Epithelial cell of prostate (primary cell): ENCODE results near the gene PRPF38B.
"Not testable (repeated sequence)": the region's sequence is repeated elsewhere in the genome, so short reads cannot be mapped to it uniquely, and the experiment has no call there.

Source experiments
- DNase-seq: peaks from one replicate; pipeline ENCODE4 v3.0.0-alpha.2; 2011; ENCODE audit warnings: low read depth, low spot score
- H3K27ac ChIP-seq: fragments of 450-650 bp; 2 replicates; pipeline ENCODE4 v1.5.1; 2017; ENCODE audit warnings: mild to moderate bottlenecking

The PRPF38B gene, protein sequence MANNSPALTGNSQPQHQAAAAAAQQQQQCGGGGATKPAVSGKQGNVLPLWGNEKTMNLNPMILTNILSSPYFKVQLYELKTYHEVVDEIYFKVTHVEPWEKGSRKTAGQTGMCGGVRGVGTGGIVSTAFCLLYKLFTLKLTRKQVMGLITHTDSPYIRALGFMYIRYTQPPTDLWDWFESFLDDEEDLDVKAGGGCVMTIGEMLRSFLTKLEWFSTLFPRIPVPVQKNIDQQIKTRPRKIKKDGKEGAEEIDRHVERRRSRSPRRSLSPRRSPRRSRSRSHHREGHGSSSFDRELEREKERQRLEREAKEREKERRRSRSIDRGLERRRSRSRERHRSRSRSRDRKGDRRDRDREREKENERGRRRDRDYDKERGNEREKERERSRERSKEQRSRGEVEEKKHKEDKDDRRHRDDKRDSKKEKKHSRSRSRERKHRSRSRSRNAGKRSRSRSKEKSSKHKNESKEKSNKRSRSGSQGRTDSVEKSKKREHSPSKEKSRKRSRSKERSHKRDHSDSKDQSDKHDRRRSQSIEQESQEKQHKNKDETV

DNA sequence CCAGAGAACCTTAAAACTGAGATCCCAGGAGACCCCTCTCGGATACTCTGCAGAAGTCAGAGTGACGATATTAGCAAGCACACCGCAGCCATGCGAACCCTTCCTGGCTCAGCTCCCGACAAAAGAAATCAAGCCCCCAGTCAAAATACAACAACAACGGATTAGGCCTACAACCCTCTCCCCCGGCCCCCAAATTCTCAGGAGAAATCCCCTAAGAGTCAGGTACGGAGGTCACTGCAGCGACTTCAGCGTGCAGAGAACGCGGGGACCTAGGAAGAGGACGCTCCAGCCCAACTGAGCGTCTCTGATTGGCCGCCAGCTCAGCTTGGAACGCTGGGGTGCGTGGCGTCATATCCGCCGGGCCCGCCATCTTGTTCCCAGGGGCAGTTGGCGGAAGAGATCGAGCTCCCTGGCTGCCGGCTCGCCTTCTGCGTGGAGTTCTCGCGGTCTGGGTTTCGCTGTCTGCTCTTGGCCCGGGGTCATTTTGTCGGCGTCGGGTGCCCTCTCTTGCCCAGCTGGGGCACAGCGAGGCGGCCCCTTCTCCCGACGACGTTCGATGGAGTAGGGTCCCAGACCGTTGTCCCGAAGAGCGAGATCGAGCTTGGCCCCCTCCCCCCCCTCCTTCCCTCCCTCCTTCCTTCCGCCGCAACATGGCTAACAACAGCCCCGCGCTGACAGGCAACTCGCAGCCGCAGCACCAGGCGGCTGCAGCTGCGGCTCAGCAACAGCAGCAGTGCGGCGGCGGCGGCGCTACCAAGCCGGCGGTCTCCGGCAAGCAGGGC, at the start of gene PRPF38B:
TSS of gene PRPF38B (plus strand) at position 369 of the 782 bp plus-strand sequence. CDS start at position 651, 282 bp downstream.
- peak; percentile 40 for DNase-seq

DNA sequence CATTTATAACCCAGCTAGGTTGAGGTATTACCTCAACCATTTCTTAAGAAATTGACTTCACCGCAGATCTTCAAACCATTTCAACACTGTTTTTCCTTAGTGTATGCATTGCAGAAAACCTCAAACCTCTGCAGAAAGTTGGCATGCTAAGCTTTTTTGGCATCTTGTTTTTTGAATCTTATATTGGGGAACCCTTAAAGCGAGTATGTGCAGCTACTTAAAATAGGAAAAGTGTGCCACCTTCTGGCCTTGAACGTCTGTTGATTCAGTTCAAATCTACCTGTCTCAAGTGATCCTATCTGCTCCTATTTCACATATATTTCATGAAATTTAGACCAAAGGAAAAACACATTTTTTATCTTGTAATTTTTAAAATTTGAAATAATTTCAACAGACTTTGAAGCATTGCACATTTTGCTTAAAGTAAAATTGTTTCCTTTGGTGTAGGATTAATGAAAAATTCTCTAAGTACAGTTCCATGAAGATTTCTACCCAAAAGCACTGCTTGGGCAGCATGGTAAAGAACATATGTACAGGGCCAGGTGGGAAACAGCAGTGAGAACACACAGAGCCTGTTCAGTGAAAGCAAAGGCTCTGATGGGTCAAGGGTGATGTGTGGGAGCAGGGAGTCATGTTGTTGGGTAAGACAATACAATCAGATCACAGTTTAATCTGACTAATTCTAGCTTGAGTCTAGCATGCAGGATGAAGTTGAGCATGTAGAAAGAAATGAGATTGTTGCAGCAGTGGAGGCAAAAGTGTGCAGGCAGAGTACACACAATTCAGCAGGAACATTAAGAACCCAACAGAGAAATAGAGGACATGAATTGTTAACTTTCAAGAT, 48.4 kb upstream of the PRPF38B start:
- no peak overlapping the region for H3K27ac ChIP-seq
- DNase-seq: no peak

More for the DNA sequence above, at the start of gene PRPF38B:
- peak within 1 kb of the TSS; percentile 91 for H3K27ac ChIP-seq

DNA sequence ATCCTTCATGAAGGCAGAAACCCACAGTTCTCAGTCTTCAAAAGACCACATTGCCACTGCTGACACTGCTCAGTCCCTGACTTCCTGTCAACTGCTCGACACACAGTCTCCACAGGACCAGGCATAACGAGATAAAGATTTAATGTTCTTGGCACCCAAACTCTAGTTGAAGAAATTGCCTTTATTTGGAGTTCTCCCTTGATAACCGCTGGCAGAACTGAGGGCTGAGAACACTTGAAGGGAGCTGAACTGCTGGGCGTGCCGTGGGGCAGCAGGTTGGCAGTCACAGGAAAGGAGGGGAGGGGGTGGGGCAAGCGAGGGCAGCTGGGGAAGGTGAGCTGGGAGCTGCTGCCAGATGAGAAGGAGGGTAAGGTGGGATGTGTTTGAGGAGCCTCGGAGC, 47.1 kb upstream of the PRPF38B start:
- H3K27ac ChIP-seq: no peak overlapping the region

DNA sequence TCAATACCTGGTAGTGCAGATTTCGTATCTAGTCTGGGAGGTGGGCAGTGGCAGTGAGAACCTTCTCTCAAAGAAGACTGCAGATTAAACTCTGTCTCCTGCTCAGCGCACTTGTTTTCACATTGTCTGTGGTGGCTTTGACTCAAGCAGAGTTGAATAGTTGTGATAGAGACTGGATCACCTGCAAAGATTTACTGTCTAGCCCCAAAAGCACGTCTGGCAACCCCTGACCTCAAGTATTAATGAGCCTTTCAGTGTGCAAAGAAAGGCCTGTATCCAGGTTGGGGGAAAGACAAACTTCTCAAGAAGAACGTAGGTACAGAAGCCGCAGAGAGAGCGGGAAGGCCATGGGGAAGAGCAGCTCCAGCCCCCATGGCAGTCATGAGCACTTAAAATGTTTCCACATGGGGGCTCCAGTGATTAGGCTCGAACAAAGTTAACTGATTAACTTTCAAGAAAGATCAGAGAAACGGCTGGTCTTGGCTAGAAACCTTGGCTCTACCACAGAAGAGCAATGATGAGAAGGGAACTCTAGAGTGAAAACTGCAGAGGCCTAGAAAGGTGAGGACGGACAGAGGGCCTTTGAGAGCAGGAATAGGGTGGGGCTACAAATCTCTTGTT, 46.4 kb upstream of the PRPF38B start:
- H3K27ac ChIP-seq: no peak overlapping the region
- no peak for DNase-seq

More for the DNA sequence above, 47.1 kb upstream of the PRPF38B start:
- DNase-seq: no peak

DNA sequence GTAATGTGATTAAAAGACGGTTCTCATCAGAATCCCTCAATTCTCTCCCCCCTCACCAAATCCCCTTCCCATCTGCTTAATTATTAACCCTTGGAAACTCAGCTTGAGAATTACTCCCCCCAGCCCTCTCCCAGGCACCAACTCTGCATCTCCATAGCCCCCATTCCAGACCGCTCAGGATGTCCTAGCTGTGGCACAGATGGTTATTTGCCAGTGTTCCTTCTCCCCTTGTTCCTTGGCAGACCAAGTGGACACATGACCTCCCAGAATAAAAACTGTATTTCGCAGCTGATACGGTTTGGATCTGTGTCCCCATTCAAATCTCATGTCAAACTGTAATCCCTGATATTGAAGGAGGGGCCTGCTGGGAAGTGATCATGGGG, 45.9 kb upstream of the PRPF38B start:
- no peak overlapping the region for H3K27ac ChIP-seq

DNA sequence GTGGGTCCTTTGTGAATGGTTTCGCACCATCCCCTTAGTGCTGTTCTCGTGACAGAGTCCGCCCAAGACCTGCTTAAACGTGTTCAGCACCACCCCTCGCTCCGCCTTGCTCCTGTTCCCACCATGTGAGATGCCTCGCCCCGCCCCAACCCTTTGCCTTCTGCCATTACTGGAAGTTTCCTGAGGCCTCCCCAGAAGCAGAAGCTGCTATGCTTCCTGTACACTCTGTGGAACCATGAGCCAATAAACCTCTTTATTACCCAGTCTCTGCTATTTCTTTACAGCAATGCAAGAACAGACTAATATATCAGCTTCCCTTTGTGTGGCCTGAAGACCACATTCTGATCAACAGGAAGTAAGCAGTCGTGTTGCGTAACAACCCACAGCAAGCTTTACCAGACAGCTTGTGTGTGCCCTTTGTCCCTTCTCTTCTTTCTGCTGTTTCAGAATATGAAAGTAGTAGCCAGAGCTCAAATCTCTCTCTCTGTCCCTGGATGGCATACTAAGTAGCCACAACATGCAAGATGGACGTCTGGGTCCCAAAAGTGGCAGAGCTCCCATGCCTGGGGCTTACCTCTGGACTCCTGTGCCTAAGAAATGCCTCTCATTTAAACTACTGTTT, 45.4 kb upstream of the PRPF38B start:
- no peak for DNase-seq

More for the DNA sequence above, 45.9 kb upstream of the PRPF38B start:
- DNase-seq: no peak

DNA sequence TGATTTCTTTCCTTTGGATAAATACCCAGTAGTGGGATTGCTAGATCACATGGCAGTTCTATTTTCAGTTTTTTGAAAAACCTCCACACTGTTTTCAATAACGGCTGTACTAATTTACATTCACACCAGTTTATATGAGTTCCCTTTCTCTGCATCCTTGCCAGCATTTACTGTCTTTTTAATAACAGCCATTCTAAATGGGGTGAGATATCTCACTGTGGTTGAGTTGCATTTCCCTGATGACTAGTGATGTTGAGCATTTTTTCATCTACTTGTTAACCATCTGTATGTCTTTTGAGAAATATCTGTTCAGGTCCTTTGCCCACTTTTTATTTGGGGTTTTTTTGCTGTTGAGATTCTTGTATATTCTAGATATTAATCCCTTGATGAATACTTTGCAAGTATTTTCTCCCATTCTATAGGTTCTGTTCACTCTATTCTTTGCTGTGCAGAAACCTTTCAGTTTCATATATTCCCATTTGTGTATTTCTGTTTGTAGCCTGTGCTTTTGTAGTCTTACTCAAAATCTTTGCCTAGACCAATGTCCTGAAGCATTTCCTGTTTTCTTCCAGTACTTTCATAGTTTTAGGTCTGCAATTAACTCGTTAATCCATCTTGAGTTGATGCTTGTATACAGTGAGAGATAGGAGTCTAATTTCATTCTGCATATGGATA, 38.5 kb upstream of the PRPF38B start:
- no peak overlapping the region for H3K27ac ChIP-seq
- DNase-seq: no peak

More for the DNA sequence above, 45.4 kb upstream of the PRPF38B start:
- H3K27ac ChIP-seq: no peak overlapping the region

DNA sequence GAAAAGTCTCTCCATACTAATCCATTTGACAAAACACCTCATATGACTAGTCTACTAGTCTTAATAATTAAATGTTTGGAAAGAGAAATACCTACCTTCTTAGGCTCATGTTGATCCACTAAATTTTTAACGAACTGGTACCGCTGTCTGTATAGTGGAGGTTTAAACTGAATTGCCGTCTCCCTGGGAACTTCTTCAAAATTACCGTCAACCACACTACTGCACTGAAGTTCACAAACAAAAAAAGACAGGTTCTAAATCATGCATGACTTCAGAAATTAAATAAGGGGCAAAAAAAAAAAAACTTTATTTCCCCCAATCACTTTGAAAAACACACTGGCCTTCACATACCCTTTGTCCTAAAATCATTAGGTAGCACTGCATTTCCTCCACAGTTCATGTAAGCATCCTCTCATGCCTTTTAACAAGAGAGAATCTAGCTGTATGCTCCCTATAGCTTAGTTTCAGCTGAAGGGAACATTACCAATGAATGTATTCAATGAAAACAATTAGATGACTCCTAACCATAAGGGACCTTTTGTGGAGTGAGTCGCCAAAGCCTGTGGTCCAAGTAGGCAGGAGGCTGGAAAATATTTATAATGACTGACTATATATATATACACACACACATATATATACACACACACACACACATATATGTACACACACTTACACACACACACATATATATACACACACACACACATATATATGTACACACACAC, 34.6 kb upstream of the PRPF38B start:
- no peak overlapping the region for H3K27ac ChIP-seq
- DNase-seq: no peak

DNA sequence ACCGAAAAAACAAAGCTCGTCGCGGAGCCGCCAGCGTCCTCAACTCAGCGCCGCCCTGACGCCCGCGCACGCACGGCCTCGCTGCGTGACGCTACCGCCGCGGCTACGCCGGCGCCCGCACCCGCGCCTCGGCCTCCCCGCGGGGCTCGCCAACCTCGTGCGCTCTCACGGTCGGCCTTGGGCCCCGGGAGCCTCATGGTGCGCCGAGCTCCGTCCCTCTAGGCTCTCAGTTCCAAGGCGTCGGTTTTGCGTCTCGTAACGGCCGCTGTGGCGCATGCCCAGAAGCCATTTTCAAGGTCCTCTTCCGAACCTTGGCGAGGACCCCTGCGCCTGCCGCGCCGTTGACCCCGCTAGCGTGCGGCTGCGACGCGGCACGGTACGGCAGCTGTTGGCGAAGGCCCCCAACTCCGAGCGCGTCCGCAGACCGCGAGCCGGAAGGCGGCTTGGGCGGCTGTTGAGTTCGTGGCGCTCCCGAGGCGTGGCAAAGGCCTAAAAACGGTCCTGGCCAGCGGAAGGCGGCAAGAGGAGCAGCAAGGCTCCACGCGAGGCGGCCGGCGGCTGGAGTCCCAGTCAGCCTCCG, 31.0 kb upstream of the PRPF38B start, which contains the start of gene HENMT1:
TSS of gene HENMT1 (minus strand) at position 64 of the 580 bp plus-strand sequence. CDS start 1,209 bp downstream, outside the sequence.
- DNase-seq: no peak
- H3K27ac ChIP-seq: peak within 1 kb of the TSS; percentile 31

DNA sequence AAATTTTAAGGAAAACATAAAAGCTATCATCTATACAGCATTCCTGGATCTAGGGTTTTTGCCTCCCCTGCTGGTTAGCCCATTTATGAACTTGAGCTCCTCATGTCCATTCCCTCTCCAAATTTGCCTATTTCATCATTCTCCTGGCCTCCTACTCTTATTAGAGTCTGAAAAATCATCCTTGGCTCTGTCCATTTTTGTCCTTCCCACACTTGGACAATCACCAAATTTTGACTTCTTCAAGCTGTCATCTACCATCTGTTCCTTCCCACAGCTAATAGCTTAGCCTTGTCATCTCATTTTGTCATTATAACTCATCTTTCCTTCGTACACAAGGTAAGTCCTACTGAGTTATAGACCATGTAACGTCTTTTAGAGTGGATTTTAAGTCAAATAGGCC, 29.0 kb upstream of the PRPF38B start:
- H3K27ac ChIP-seq: no peak overlapping the region
- DNase-seq: no peak

DNA sequence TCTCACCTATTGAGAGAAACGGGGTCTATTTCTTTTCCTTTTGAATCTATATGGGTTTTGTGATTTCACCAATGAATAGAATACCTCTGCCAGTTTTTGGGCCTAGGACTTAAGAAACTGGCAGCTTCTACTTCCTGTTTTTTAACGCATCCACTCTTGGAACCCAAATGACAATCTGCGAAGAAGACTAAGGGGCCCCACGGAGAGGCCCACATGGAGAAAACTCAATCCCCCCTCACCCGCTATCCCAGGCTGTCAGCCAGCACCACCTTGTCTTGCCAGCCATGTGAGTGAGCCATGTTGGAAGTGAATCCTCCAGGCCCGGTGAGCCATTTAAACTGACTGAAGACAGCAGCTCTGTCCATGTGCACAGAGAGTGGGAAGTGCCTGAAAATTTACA, 27.6 kb upstream of the PRPF38B start:
- no peak overlapping the region for H3K27ac ChIP-seq
- no peak for DNase-seq

DNA sequence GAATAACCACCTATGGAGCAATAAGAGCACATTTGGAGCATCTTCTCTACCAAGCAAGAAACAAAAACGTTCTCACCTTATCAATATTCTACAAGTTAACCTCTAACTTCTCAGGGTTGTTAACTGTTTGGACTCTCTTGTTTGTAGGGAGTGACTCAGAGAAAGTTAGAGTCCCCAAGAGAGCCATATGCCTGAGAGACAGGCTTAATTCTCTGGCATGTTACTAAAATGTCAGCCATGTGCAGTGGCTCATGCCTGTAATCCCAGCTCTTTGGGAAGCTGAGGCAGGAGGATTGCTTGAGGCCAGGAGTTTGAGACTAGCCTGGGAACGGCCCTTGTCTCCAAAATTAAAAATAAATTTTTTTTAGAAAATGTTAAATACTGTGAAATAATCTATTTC, 27.0 kb upstream of the PRPF38B start:
- H3K27ac ChIP-seq: no peak overlapping the region
- DNase-seq: no peak

DNA sequence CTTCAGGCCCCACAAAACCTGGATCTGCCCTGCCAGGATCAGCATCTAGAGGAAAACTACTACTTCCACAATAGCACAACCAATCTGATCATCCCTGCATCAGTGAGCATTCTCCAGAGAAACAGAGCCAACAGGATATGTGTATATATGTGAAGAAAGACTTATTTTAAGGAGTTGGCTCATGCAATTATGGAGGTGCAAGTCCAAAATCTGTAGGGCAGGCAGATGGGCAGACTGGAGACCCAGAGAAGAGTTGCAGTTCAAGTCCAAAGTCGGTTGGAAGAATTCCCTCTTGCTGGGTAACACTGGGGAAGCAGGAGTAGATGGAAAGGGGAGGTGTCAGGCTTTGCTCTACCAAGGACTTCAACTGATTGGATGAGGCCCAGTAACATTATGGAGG, 26.3 kb upstream of the PRPF38B start:
- H3K27ac ChIP-seq: no peak overlapping the region
- DNase-seq: no peak

DNA sequence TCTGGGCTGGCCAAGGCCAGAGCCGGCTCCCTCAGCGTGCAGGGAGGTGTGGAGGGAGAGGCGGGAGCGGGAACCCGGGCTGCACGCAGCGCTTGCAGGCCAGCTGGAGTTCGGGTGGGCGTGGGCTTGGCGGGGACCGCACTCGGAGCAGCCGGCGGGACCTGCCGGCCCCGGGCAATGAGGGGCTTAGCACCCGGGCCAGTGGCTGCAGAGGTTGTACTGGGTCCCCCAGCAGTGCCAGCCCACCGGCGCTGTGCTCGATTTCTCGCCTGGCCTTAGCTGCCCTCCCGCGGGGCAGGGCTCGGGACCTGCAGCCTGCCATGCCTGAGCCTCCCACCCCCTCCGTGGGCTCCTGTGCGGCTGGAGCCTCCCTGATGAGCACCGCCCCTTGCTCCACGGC, 24.7 kb upstream of the PRPF38B start:
- not testable (repeated sequence) for DNase-seq, H3K27ac ChIP-seq

DNA sequence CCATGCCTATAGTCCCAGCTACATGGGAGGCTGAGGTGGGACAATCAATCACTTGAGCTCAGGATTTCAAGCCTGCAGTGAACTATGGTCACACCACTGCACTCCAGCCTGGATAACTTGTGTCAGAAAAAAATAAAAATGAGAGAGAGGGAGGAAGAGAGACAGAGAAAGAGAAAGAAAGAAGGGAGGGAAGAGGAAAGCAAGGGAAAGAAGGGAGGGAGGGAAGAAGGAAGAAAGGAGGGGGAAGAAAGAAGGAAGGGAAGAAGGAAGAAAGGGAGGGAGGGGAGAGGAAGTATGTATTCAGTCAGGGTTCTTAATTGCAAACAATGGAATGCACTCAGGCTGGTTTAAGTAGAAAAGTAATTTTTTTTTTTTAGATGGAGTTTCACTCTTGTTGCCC, 23.3 kb upstream of the PRPF38B start:
- H3K27ac ChIP-seq: no peak overlapping the region
- no peak for DNase-seq

DNA sequence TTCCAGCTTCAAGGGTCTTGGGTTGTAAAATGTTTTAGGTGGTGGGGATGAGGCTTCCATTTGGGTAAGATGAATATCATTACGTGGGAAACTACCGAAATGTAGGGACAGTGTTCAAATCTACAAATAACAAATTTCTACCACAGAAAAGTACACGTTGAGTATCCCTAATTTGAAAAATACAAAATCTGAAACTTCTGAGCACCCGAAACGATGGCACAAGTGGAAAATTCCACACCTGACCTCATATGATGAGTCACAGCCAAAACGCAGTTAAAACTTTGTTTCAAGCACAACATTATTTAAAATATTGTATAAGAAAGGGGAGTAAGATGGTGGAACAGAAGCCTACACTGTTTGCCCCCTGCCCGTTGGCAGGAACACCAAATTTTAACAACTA, 22.4 kb upstream of the PRPF38B start:
- DNase-seq: no peak
- H3K27ac ChIP-seq: no peak overlapping the region

DNA sequence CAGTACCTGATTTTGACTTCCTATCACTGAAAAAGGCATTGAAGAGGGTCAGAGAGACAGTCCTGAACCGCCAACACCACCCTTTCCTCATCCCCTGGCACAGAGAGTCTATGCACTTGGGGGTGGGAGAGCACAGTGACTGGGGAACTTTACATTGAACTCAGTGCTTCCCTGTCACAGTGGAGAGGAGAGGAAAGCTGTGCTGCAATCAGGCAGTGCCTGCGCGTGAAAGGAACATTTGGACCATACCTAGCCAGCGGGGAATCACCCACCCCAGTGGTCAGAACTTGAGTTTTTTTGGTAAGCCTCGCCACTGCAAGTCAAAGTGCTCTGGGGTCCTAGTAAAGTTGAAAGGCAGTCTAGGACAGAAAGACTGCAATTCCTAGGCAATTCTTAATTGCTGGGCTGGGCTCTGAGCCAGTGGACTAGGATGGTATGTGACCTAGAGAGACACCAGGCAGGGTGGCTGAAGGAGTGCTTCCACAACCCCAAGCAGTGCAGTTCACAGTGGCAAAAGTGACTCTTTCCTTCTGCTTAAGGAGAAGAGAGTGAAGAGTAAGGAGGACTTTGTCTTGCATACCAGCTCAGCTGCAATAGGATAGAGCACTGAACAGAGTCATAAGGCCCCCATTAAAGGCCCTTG, 21.9 kb upstream of the PRPF38B start:
- DNase-seq: no peak
- no peak overlapping the region for H3K27ac ChIP-seq
